Endothelial cell of hepatic sinusoid (primary cell): Measurements from ENCODE around the gene ST6GAL2.

Experiments
- in situ Hi-C: cut with HindIII; loops from 2 replicates; pipeline ENCODE4 v1.10.0; 2017; ENCODE audit warnings: low sequenced_read_pairs

Gene ST6GAL2

GRCh38 chr2:106885971-106886915 lies at the start of gene ST6GAL2:
Gene ST6GAL2 (minus strand): TSS chr2:106886167. CDS start chr2:106843977, 42,190 bp downstream.
- in situ Hi-C loops: no loop called here

- in situ Hi-C loops: no loop called here
These were observed 46.7 kb upstream of the ST6GAL2 start for GRCh38 chr2:106932644-106933043.

GRCh38 chr2:106931717-106932335 lies 45.9 kb upstream of the ST6GAL2 start:
- in situ Hi-C loops: no loop called here

- in situ Hi-C loops: no loop called here
These were observed 35.5 kb upstream of the ST6GAL2 start for GRCh38 chr2:106921451-106921850.

GRCh38 chr2:106919012-106919411 lies 33.0 kb upstream of the ST6GAL2 start:
- in situ Hi-C loops: no loop called here

- in situ Hi-C loops: no loop called here
These were observed 18.3 kb upstream of the ST6GAL2 start for GRCh38 chr2:106904242-106904641.

GRCh38 chr2:106899786-106900530 lies 14.0 kb upstream of the ST6GAL2 start:
- in situ Hi-C loops: no loop called here

GRCh38 chr2:106894545-106894944 lies 8.6 kb upstream of the ST6GAL2 start:
- in situ Hi-C loops: no loop called here

- in situ Hi-C loops: no loop called here
These were observed 6.1 kb upstream of the ST6GAL2 start for GRCh38 chr2:106892048-106892447.

GRCh38 chr2:106890606-106891005 lies 4.6 kb upstream of the ST6GAL2 start:
- in situ Hi-C loops: no loop called here

- in situ Hi-C loops: no loop called here
These were observed 1.2 kb upstream of the ST6GAL2 start for GRCh38 chr2:106886916-106887758.

- in situ Hi-C loops: no loop called here
These were observed 638 bp downstream of the ST6GAL2 start for GRCh38 chr2:106885329-106885728.

- in situ Hi-C loops: no loop called here
These were observed 3.3 kb downstream of the ST6GAL2 start for GRCh38 chr2:106882673-106883072.

- in situ Hi-C loops: no loop called here
These were observed 7.8 kb downstream of the ST6GAL2 start for GRCh38 chr2:106878206-106878605.

- in situ Hi-C loops: no loop called here
These were observed 9.3 kb downstream of the ST6GAL2 start for GRCh38 chr2:106876699-106877098.

GRCh38 chr2:106869512-106870275 lies 16.3 kb downstream of the ST6GAL2 start:
- in situ Hi-C loops: no loop called here

- in situ Hi-C loops: no loop called here
These were observed 17.7 kb downstream of the ST6GAL2 start for GRCh38 chr2:106868275-106868674.

GRCh38 chr2:106867196-106867953 lies 18.6 kb downstream of the ST6GAL2 start:
- in situ Hi-C loops: no loop called here

GRCh38 chr2:106866641-106867040 lies 19.3 kb downstream of the ST6GAL2 start:
- in situ Hi-C loops: no loop called here
